Kidney epithelial cell (primary cell): ENCODE data around the gene NAV2. TPM values are rescaled to one million over a fixed set of nuclear protein-coding genes. Genes with fewer than 3 reads are reported as not detected.

Experiments used
- DNase-seq: peaks from one replicate; pipeline ENCODE4 v3.0.0-alpha.2; 2010; ENCODE audit warnings: low read depth
- H3K27me3 ChIP-seq: 2 replicates; pipeline ENCODE4 v1.6.0; 2011; ENCODE audit warnings: low read length; ENCODE audit not compliant: control insufficient read depth, insufficient read depth
- H3K36me3 ChIP-seq: 2 replicates; pipeline ENCODE4 v1.5.1; 2011; ENCODE audit warnings: low read length; ENCODE audit not compliant: control insufficient read depth, insufficient read depth
- H3K4me3 ChIP-seq: 2 replicates; pipeline ENCODE4 v1.5.1; 2011; ENCODE audit warnings: low read depth, mild to moderate bottlenecking, control low read depth, low read length
- total RNA-seq: library from RNA; depleted of rRNA; stranded (reverse); fragments of >200 nt; gene quantifications from 2 replicates; pipeline ENCODE4 v1.2.3, GENCODE V29; 2015
- TF ChIP-seq, protein P1 (sequence below): IDR thresholded peaks from 2 replicates; pipeline ENCODE4 v1.5.1; 2011; ENCODE audit warnings: mild to moderate bottlenecking, moderate library complexity, low read length, control low read depth, inconsistent platforms; ENCODE audit not compliant: insufficient read depth, poor library complexity, severe bottlenecking

Gene NAV2
- total RNA-seq, 1 donor from 2014 or later = 41.5 TPM

- no peak for DNase-seq
- Histone ChIP-seq H3K4me3 (no peak overlapping the region), H3K27me3 (no peaks in the 10 kb centered on the region), H3K36me3 (peaks cover 2% of the 10 kb centered on the region)
- TF ChIP-seq, protein P1, sequence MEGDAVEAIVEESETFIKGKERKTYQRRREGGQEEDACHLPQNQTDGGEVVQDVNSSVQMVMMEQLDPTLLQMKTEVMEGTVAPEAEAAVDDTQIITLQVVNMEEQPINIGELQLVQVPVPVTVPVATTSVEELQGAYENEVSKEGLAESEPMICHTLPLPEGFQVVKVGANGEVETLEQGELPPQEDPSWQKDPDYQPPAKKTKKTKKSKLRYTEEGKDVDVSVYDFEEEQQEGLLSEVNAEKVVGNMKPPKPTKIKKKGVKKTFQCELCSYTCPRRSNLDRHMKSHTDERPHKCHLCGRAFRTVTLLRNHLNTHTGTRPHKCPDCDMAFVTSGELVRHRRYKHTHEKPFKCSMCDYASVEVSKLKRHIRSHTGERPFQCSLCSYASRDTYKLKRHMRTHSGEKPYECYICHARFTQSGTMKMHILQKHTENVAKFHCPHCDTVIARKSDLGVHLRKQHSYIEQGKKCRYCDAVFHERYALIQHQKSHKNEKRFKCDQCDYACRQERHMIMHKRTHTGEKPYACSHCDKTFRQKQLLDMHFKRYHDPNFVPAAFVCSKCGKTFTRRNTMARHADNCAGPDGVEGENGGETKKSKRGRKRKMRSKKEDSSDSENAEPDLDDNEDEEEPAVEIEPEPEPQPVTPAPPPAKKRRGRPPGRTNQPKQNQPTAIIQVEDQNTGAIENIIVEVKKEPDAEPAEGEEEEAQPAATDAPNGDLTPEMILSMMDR = no peak
These were observed 325.8 kb downstream of the NAV2 start for GRCh38 chr11:20038412-20038811.

GRCh38 chr11:20038972-20039371, 326.3 kb downstream of the NAV2 start:
- Histone ChIP-seq H3K36me3 (peaks cover 2% of the 10 kb centered on the region), H3K4me3 (no peak overlapping the region), H3K27me3 (no peaks in the 10 kb centered on the region)
- TF ChIP-seq, protein P1 = no peak
- DNase-seq = no peak

- TF ChIP-seq, protein P1 = no peak
- H3K36me3 ChIP-seq = peaks cover 2% of the 10 kb centered on the region
- no peak overlapping the region for H3K4me3 ChIP-seq
- DNase-seq = no peak
- no peaks in the 10 kb centered on the region for H3K27me3 ChIP-seq
These were observed 328.9 kb downstream of the NAV2 start for GRCh38 chr11:20041499-20041898.

DNA sequence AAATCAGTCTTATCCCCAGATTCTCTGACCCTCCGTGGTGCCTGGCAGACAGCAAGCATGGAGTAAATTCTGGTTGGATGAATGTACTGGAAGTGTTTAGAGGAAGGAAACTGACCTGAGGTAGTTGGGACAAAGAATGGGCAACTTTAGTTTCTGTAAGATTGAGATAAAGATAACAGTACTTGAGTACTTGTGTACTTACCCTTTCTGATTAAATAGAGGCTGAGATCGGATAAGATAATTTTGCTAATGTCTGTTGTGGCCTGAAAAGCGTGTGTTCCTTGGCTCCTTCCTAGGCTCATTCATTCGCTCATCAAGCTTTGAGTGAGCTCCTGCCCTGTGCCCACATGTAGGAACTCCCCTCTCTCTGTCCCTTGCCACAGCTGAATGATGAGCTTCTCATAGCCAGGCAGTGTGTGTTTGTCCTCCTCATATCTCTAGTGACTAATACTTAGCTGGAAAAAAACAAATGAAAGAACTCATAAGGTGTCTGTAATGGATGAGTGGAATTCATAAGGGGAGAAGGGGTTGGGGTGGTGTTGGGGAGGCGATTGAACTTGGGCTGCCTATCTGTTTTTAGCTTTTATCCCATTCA, 329.5 kb downstream of the NAV2 start:
- Histone ChIP-seq H3K4me3 (no peak overlapping the region), H3K27me3 (no peaks in the 10 kb centered on the region), H3K36me3 (peaks cover 2% of the 10 kb centered on the region)
- TF ChIP-seq, protein P1 = no peak
- no peak for DNase-seq

GRCh38 chr11:20042811-20043341, 330.2 kb downstream of the NAV2 start:
- TF ChIP-seq, protein P1 = no peak
- H3K36me3 ChIP-seq = peaks cover 2% of the 10 kb centered on the region
- DNase-seq = no peak

DNA sequence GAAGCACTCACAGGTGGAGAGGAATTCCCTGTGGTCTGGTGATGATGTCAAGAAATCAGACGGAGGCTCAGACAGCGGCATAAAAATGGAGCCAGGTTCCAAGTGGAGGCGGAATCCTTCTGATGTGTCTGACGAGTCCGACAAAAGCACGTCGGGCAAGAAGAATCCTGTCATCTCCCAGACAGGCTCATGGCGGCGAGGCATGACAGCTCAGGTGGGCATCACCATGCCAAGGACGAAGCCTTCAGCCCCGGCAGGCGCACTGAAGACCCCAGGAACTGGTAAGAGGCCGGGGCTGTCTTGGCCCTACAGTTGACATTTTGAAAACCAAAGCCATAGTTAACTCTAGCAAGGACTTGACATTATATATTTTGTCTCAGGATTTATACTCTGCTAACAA, 331.4 kb downstream of the NAV2 start:
- TF ChIP-seq, protein P1 = no peak
- no peak overlapping the region for H3K4me3 ChIP-seq
- no peaks in the 10 kb centered on the region for H3K27me3 ChIP-seq
- no peak for DNase-seq
- peaks cover 2% of the 10 kb centered on the region for H3K36me3 ChIP-seq

More at GRCh38 chr11:20042811-20043341, 330.2 kb downstream of the NAV2 start:
- no peak overlapping the region for H3K4me3 ChIP-seq
- H3K27me3 ChIP-seq = no peaks in the 10 kb centered on the region
